Activated CD8-positive, alpha-beta T cell treated with anti-CD3 and anti-CD28 coated beads for 36 hours (primary cell): Measurements from ENCODE around the gene PDP2. TPM values are rescaled to one million over a fixed set of nuclear protein-coding genes. Genes with fewer than 3 reads are reported as not detected.

Experiments used
- ATAC-seq: fragments of 200-7000 bp; cut with Tn5 transposase; one replicate; pipeline ENCODE4 v1.10.0; 2021; ENCODE audit warnings: mild to moderate bottlenecking, moderate library complexity
- CTCF ChIA-PET: fragments of 350-600 bp; sonication (Branson Sonifier 250); formaldehyde crosslinking; loops from one replicate; lab custom pipeline; 2021; ENCODE audit warnings: antibody characterized with exemption; lab: Charles Lee
- POLR2A ChIA-PET: fragments of 350-600 bp; sonication (Branson Sonifier 250); formaldehyde crosslinking; loops from one replicate; lab custom pipeline; 2021; ENCODE audit warnings: antibody characterized with exemption; lab: Charles Lee
- DNase-seq: peaks from one replicate; pipeline ENCODE4 v3.0.0-alpha.2; 2020
- H3K27ac Mint-ChIP-seq: one replicate; pipeline ENCODE4 v1.8.0; 2021; ENCODE audit warnings: mild to moderate bottlenecking, mixed read lengths
- H3K27me3 Mint-ChIP-seq: one replicate; pipeline ENCODE4 v1.8.0; 2021; ENCODE audit warnings: mixed read lengths
- H3K36me3 Mint-ChIP-seq: one replicate; pipeline ENCODE4 v1.8.0; 2021; ENCODE audit warnings: low read depth, mixed read lengths
- H3K4me1 Mint-ChIP-seq: one replicate; pipeline ENCODE4 v1.8.0; 2021; ENCODE audit warnings: low read depth, mixed read lengths
- H3K4me3 Mint-ChIP-seq: one replicate; pipeline ENCODE4 v1.8.0; 2021; ENCODE audit warnings: mild to moderate bottlenecking, moderate library complexity, mixed read lengths
- H3K9me3 Mint-ChIP-seq: one replicate; pipeline ENCODE4 v1.8.0; 2021; ENCODE audit warnings: mixed read lengths
- intact Hi-C: fragments of 100-400 bp; cut with micrococcal nuclease; formaldehyde crosslinking; loops from one replicate; pipeline ENCODE4 v1.10.0; 2022
- total RNA-seq, 2 experiments: library from RNA; stranded (reverse); gene quantifications; one replicate each; pipeline ENCODE4 v1.2.3, GENCODE V29; 2021
- TF ChIP-seq, protein P1 (sequence below): fragments of 200-600 bp; IDR thresholded peaks from one replicate; pipeline ENCODE4 v1.8.0; 2022; ENCODE audit warnings: antibody characterized with exemption, mild to moderate bottlenecking

Gene PDP2
- total RNA-seq, 2 experiments from 2014 or later = 31.2 to 38.1 TPM

DNA sequence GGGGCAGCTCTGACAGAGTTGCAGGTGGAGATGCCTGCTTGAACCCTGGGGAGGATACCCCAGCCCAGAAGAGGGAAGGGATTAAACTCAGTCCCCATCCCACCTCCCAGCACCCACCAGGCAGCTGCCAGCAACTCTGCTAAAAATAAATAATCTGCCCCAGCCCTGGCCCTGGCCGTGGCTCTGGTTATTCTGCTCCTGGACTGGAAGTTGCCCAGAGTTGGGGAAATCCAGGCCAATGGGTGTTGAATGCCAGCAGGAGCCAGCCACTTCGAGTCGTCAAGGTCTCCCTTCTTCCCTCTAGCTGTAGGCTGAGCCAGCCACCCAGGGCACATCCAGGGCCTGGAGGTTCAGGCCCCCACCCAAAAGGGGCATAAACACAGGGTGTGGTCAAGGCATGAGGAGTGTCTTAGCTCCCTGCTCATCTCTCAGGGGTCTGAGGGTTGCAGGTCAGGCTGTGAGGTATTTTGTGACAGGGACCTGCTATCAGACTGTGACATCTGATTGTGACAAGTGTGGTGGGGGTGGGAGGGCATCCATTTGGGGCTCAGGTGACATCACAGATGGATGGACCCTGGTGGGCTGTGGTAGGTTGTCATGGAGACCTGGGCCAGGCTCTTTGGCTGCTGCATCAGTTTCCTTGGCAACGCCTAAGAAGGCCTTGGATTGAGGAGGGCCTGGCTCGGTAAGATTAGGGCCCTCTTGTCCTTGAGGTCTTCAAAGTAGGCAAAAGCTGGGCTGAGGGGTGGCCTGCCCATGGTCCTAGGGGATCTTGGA, 46.0 kb downstream of the PDP2 start:
- Mint-ChIP-seq H3K9me3 (no peaks in the 10 kb centered on the region), H3K4me3 (no peak overlapping the region), H3K4me1 (peaks cover 12% of the 10 kb centered on the region), H3K27ac (no peak overlapping the region), H3K36me3 (no peaks in the 10 kb centered on the region), H3K27me3 (peaks cover 33% of the 10 kb centered on the region)
- POLR2A ChIA-PET = interaction anchor here (0.9 to 1.3 kb wide), 4 partner anchors 14 to 46 kb away, joined by 3 to 4 read pairs (median 3); partner anchors contain the start of gene PDP2
- DNase-seq (no peak), ATAC-seq (no peak)
- CTCF ChIA-PET = interaction anchor here (0.9 to 7.6 kb wide), 8 partner anchors 13 to 100 kb away, joined by 3 to 54 read pairs (median 3); partner anchors contain the start of gene NAE1
- TF ChIP-seq, protein P1, sequence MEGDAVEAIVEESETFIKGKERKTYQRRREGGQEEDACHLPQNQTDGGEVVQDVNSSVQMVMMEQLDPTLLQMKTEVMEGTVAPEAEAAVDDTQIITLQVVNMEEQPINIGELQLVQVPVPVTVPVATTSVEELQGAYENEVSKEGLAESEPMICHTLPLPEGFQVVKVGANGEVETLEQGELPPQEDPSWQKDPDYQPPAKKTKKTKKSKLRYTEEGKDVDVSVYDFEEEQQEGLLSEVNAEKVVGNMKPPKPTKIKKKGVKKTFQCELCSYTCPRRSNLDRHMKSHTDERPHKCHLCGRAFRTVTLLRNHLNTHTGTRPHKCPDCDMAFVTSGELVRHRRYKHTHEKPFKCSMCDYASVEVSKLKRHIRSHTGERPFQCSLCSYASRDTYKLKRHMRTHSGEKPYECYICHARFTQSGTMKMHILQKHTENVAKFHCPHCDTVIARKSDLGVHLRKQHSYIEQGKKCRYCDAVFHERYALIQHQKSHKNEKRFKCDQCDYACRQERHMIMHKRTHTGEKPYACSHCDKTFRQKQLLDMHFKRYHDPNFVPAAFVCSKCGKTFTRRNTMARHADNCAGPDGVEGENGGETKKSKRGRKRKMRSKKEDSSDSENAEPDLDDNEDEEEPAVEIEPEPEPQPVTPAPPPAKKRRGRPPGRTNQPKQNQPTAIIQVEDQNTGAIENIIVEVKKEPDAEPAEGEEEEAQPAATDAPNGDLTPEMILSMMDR = no peak
- intact Hi-C loops = no loop called here

- ChIA-PET CTCF (interaction anchor here (1.0 to 7.6 kb wide), 5 partner anchors 16 to 97 kb away, joined by 3 to 54 read pairs (median 5); partner anchors contain the start of gene NAE1), POLR2A (interaction anchor here (1.3 kb wide), 1 partner anchor 32 kb away, joined by 3 read pairs; no protein-coding TSS in a partner anchor)
- peaks cover 15% of the 10 kb centered on the region for H3K4me1 Mint-ChIP-seq
- no peaks in the 10 kb centered on the region for H3K9me3 Mint-ChIP-seq
- ATAC-seq (no peak), DNase-seq (no peak)
- H3K27me3 Mint-ChIP-seq = peaks cover 32% of the 10 kb centered on the region
- intact Hi-C loops = no loop called here
- no peak overlapping the region for H3K4me3 Mint-ChIP-seq
- H3K36me3 Mint-ChIP-seq = peaks cover 2% of the 10 kb centered on the region
- TF ChIP-seq, protein P1 = no peak
- no peak overlapping the region for H3K27ac Mint-ChIP-seq
Observed at GRCh38 chr16:66926961-66927436, 46.7 kb downstream of the PDP2 start.

- intact Hi-C loops = no loop called here
- CTCF ChIA-PET = interaction anchor here (0.7 to 7.6 kb wide), 18 partner anchors 8 to 227 kb away, joined by 3 to 54 read pairs (median 4); partner anchors contain the start of genes CDH16 and NAE1
- H3K27ac Mint-ChIP-seq = peak overlapping the region; percentile 21
Observed at GRCh38 chr16:66927918-66928649, 47.8 kb downstream of the PDP2 start.

GRCh38 chr16:66928702-66929388, 48.5 kb downstream of the PDP2 start:
- H3K4me3 Mint-ChIP-seq = no peak overlapping the region
- H3K27ac Mint-ChIP-seq = no peak overlapping the region
- DNase-seq = peak; percentile 71
- H3K27me3 Mint-ChIP-seq = peaks cover 21% of the 10 kb centered on the region
- no peaks in the 10 kb centered on the region for H3K9me3 Mint-ChIP-seq
- ATAC-seq = peak; percentile 48
- peaks cover 33% of the 10 kb centered on the region for H3K4me1 Mint-ChIP-seq
- intact Hi-C loops = no loop called here
- peaks cover 17% of the 10 kb centered on the region for H3K36me3 Mint-ChIP-seq
- ChIA-PET CTCF (interaction anchor here (0.6 to 7.6 kb wide), 18 partner anchors 8 to 226 kb away, joined by 3 to 54 read pairs (median 4); partner anchors contain the start of genes CDH16 and NAE1), POLR2A (no interaction called here)
- TF ChIP-seq, protein P1 = peak; percentile 55

More at GRCh38 chr16:66927918-66928649, 47.8 kb downstream of the PDP2 start:
- ATAC-seq = peak; percentile 45
- DNase-seq = peak; percentile 46
- peaks cover 26% of the 10 kb centered on the region for H3K4me1 Mint-ChIP-seq
- TF ChIP-seq, protein P1 = no peak
- H3K9me3 Mint-ChIP-seq = no peaks in the 10 kb centered on the region
- H3K27me3 Mint-ChIP-seq = peaks cover 29% of the 10 kb centered on the region
- no peak overlapping the region for H3K4me3 Mint-ChIP-seq
- peaks cover 10% of the 10 kb centered on the region for H3K36me3 Mint-ChIP-seq
- POLR2A ChIA-PET = interaction anchor here (1.0 kb wide), 1 partner anchor 9 kb away, joined by 3 read pairs; the partner anchor contains the start of gene CDH16
